DLD1 (cell line): ENCODE results near the gene HELZ2.
"Not testable (repeated sequence)": the region's sequence is repeated elsewhere in the genome, so short reads cannot be mapped to it uniquely, and the experiment has no call there.

ENCODE experiments used
- in situ Hi-C: cut with HindIII; loops from 2 replicates; pipeline ENCODE4 v1.10.0; 2017; ENCODE audit warnings: low sequenced_read_pairs

Gene HELZ2

DNA sequence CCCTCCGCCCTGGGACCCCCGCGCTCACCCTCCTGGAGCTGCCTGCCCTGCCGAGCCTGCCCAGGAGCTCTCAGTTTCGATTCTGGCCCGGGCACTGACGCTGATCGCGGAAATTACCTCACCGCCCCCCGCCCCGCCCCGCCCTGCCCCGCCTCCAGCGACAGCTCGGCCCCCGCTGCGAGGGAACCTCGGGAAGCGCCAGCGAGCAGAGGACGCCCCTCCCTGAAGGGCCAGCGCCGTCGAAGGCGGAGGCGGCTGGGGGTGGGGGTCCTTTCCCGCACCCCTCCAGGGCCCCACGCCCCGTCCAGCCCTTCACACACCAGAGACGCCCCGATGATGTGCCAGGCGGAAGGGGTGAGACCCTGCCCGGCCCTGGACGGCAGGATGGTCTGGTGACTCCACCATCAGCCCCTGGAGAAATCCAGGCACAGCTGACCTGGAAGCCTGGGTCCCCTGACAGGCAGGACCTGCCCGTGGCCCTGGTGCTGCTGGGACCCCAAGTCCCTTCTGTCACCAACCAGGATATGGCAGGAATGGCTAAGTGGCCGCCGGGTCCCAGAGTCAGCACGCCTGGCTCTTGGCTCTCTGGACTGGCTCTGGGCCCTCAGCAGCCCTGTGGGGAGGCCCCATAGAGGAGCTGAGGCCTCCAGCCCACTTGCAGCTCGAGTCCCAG is at the start of gene HELZ2:
Gene HELZ2 (minus strand): TSS at position 84 of the 673 bp plus-strand sequence. CDS start 1,854 bp downstream, outside the sequence.
- in situ Hi-C loops, result no loop called here

- in situ Hi-C loops, result no loop called here
Measured at GRCh38 chr20:63622732-63623131, 48.7 kb upstream of the HELZ2 start.

GRCh38 chr20:63622096-63622495 is 48.1 kb upstream of the HELZ2 start:
- in situ Hi-C loops, result no loop called here

DNA sequence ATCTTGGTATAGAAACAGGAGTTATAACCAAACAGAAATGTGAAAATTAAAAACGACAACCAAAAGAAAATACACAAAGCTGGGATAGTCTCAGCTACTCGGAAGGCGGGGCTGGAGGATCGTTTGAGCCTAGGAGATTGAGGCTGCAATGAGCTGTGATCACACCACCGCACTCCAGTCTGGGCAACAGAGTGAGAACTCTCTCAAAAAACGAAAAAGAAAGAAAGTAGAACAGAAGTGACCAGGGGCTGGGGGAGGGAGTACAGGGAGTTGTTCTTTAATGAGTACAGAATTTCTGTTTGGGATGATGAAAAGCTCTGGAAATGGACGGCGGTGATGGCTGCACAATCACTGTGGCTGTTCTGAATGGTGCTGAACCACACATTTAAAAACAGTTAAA is 47.0 kb upstream of the HELZ2 start:
- in situ Hi-C loops, result no loop called here

- in situ Hi-C loops, result no loop called here
Measured at GRCh38 chr20:63619505-63619904, 45.5 kb upstream of the HELZ2 start.

GRCh38 chr20:63619086-63619485 is 45.0 kb upstream of the HELZ2 start:
- in situ Hi-C loops, result no loop called here

DNA sequence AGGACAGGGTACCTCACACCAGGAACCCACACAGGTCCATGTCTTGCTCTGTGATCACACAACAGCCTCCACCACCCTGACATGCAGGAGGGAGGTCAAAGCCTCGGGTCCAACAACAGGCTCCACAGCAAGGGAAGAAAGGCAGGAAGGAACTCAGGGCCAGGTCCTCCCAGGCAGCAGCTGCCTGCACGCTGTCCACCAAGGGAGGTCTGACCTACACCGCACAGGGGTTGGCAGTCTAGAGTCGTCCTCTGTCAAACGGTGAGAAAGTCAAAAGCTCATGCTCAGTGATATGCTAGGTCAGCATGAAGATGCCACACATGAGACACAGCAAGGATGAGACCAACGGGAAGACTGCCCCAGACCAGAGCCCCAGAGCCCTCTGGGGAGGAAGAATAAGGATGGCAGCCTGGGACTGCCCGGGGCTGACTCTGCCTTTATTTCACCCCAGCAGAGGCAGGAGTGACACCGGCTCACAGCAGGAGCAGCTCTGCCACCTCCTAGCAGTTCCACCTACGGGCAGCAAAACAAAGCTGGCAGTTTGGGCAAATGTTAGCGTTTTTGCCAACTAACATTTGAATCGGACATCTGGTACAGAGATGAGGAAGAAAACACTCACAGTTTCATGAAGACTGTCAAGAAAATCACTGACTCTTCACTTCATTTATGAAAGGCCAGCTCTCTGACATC is 44.4 kb upstream of the HELZ2 start:
- in situ Hi-C loops, result no loop called here

- in situ Hi-C loops, result no loop called here
Measured at GRCh38 chr20:63617876-63618265, 43.8 kb upstream of the HELZ2 start.

DNA sequence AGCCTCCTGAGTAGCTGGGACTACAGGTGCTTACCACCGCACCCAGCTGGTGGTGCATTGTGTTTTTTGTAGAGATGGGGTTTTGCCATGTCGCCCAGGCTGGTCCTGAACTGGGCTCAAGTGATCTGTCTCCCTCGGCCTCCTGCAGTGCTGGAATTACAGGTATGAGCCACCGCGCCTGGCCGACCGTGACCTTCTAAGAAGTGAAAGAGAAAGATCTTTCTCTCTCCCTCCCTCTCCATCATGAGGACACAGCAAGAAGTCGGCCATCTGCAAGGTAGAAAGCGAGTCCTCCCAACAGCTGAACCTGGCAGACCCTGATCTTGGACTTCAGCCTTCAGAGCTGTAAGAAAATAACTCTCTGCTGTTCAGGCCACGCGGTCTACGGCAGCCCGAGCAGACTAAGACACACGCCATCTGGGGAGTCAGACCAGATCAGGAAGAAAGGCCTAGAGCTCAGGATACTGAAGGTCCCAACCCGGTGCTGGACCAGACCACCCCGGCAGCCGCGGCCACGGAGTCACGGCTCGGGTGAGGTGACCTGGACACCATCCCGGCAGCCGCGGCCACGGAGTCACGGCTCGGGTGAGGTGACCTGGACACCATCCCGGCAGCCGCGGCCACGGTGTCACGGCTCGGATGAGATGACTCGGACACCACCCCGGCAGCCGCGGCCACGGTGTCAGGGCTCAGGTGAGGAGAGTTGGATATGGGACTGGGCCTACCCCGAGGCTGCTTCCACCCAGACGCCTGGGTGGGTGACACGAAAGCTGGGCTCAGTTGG is 43.2 kb upstream of the HELZ2 start:
- in situ Hi-C loops, result no loop called here

DNA sequence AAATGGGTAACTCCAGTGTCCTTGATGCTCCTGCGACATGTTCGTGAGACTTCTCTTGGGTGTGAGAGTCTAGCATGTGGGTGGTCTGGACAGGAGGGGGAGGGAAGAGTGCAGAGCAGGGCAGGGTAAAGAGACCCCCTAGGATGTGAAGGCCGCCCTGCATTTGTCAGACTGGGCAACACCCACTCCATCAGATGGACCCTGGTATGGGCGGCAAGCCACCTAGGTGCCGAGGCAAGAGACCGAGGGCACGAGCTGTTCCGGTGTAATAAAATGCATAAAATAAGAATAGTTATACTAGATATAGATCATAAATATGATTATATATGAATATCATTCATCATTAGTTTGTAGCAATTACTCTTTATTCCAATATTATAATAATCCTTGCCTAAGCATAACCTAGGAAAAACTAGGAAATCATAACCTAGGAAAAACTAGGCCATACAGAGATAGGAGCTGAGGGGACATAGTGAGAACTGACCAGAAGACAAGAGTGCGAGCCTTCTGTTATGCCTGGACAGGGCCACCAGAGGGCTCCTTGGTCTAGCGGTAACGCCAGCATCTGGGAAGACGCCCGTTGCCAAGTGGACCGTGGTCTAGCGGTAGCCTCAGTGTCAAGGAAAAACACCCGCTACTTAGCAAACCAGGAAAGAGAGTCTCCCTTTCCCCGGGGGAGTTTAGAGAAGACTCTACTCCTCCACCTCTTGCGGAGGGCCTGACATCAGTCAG is 40.0 kb upstream of the HELZ2 start:
- in situ Hi-C loops, result not testable (repeated sequence)

GRCh38 chr20:63612276-63612931 is 38.4 kb upstream of the HELZ2 start:
- in situ Hi-C loops, result no loop called here

DNA sequence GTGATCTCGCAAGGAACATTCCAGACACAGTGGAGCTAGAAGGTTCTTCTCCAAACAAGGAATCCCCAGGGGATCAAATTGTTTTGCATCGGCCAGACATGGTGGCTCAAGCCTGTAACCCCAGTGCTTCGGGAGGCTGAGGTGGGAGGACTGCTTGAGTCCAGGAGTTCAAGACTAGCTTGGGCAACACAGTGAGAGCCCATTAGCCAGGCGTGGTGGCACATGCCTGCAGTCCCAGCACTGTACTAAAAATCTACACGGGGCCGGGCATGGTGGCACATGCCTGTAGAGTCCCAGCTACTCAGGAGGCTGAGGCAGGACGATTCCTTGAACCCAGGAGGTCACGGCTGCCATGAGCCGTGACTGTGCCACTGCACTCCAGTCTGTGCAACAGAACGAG is 37.6 kb upstream of the HELZ2 start:
- in situ Hi-C loops, result no loop called here

DNA sequence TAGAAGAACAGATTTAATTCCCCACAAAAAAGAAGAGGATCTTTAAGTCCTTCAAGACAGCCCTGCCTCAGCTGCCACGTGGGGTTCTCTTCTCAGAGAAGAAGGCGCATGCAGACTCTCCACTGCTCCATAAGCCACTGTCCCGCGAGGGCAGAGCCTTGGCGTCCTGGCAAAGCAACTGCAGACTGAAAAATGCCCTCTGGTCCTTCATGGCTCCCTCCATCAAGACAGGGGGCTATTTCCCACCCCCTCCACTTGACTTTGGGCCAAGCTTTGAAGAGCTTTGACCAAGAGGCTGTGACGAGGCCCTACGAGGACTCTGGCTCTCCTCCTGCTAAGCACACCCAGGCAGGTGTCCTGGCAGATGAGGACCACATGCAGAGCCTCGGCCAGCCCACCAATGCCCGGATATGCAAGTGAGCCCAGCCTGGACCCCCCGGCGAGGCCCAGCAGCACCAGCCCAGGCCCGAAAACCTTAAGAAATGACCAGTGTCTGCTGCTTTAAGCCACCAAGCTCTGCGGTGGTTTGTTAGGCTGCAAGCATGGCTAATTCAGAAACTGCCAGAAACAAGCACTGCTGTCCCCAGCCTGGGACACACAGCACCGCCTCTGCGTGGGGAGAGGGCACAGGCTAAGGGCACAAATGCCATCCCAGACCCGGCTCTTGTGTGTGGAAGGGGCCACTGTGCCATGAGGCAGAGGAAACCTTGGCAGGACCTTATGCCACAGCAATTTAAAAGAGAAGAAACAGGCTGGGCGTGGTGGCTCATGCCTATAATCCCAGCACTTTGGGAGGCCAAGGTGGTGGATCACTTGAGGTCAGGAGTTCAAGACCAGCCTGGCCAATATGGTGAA is 36.8 kb upstream of the HELZ2 start:
- in situ Hi-C loops, result no loop called here

DNA sequence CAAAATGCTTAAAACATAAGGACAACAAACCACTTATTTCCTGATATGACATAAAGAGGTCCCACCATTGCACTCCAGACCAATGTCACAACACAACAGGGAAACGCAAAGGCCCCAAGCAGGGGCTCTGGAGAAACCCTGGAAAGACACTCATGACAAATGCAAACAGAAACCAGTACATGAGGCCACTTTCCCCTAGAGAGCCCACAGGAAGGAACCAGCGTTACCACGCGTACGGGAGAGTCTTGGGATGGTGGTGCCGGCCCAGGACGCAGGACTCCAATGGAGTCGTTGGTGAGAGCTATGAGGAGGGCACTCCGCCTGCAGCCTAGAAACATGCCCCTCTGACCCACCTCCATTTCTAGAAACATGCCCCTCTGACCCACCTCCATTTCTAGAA is 32.6 kb upstream of the HELZ2 start:
- in situ Hi-C loops, result no loop called here

DNA sequence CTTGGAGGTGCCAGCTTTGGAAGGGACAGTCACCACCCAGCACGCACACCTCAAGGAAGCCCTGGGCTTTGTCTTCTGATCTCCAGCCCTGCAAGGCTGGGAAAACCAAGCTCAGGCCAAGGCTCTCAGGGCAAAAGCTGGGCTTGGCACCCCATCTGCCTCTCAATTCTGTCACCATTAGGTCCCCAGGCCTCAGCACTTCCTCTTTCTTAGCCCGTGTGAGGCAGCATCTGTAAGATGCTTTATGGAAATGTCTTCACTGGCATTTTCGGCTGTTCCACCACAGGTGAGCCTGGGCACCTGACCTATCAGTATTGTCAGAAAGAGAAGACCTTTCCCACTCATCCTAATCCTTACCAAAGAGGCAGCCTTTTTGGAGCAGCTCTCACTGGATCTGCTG is 28.3 kb upstream of the HELZ2 start:
- in situ Hi-C loops, result no loop called here

GRCh38 chr20:63601679-63602078 is 27.6 kb upstream of the HELZ2 start:
- in situ Hi-C loops, result not testable (repeated sequence)

- in situ Hi-C loops, result no loop called here
Measured at GRCh38 chr20:63599396-63600050, 25.5 kb upstream of the HELZ2 start.

DNA sequence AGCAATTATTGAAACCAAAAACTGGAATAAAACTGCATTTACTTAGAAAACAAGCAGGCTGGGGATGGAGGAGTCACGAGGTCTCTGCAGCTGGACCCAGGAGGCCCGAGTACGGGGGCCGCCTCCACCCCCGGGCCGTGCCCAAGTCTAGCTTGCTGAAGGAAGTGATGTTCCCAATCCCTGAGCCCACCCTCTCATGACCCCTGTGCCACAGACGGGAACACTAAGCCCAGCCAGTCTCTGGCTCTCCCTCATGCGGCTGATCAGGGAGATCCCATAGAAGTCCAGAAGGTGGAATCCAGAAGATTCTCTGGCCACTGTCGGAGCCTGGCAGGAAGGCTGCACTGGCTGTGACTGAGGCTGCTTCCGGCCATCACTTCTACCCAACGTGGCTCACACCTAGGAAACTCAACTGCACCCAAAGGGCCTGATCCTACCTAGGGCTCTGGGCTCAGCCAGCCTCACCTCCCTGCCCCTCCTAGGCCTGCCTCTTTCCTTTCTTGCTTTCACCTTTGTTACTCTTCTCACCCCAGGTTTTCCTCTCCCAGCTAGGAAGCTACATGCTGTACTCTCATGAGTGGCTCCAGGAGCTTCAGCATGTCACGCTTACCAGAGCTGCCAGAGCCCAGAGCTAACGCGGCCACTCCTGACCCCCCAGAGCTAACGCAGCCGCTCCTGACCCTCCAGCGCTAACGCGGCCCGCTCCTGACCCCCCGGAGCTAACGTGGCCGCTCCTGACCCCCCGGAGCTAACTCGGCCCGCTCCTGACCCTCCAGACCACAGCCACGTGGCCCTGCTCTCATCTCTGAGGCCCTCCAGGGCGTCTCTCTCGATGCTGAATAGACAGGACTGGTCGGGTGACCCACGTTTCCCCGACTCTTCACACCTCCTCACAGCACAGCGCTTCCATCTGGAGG is 24.7 kb upstream of the HELZ2 start:
- in situ Hi-C loops, result no loop called here
